ENCODE results near the gene GLOD4.

- TF ChIP-seq, protein P1, sequence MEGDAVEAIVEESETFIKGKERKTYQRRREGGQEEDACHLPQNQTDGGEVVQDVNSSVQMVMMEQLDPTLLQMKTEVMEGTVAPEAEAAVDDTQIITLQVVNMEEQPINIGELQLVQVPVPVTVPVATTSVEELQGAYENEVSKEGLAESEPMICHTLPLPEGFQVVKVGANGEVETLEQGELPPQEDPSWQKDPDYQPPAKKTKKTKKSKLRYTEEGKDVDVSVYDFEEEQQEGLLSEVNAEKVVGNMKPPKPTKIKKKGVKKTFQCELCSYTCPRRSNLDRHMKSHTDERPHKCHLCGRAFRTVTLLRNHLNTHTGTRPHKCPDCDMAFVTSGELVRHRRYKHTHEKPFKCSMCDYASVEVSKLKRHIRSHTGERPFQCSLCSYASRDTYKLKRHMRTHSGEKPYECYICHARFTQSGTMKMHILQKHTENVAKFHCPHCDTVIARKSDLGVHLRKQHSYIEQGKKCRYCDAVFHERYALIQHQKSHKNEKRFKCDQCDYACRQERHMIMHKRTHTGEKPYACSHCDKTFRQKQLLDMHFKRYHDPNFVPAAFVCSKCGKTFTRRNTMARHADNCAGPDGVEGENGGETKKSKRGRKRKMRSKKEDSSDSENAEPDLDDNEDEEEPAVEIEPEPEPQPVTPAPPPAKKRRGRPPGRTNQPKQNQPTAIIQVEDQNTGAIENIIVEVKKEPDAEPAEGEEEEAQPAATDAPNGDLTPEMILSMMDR (IDR thresholded peaks at IDR 0.05; ENCODE audit: poor library complexity), result no peak
- no peak for TF ChIP-seq EZH2 (IDR thresholded peaks at IDR 0.05; ENCODE audit: borderline replicate concordance)
Measured at GRCh38 chr17:767076-767475, 15.0 kb downstream of the GLOD4 start.
